ENCODE results near the gene CKAP5. TPM values are rescaled to one million over a fixed set of nuclear protein-coding genes. Genes with fewer than 3 reads are reported as not detected.

The CKAP5 gene
- total RNA-seq, 1 experiment from 2014 or later: 166 TPM

DNA sequence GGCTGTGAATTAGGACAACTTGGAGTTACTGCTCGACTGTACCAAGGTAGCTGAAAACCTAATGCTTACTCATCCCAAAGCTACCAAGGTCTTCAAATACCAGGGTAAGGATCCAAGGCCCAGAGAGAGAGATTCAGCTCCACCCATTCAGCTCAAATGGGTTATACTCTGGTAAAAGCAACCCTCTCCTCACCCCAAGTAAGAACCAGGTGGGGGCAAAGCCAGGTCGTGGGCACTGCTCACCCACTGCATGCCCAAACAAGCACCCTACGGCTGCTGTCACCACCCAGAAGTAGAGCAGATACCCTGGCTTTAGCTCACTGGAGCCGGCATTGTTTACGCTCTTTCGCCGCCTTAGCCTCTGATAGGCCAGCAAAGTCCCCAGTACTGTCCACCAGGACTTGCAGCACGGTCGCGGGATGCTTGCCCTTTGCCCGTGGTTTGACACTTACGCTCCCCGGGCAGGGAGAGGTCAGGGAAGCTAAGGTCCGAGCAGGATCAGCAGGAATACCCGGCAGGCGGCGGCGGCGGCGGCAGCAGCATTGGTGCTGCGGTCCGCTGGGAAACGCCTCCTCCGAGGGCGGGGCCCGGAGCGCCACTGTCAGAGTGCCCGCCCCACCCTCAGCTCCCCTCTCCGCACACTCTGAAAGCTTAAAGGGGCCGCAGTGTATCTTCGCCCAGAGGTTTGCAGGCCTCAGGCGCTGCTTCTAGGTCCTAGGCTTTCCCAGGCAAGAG lies 19.6 kb downstream of the CKAP5 start:
- TF ChIP-seq FOSL1 (IDR thresholded peaks at IDR 0.05; ENCODE audit: low read depth): no peak
- 0 out of 2 replicates have a peak, but pooled peaks have one; percentile 2 for TF ChIP-seq RAD21 (IDR thresholded peaks at IDR 0.05; ENCODE audit: low read depth)
- TF ChIP-seq, protein P1, sequence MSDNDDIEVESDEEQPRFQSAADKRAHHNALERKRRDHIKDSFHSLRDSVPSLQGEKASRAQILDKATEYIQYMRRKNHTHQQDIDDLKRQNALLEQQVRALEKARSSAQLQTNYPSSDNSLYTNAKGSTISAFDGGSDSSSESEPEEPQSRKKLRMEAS (IDR thresholded peaks at IDR 0.05): peak; percentile 45; the same call in 1 of the 2 replicates
- TF ChIP-seq SP1 (IDR thresholded peaks at IDR 0.05; ENCODE audit: low read depth): peak; percentile 34; the same call in 1 of the 2 replicates
- TF ChIP-seq YY1 (IDR thresholded peaks at IDR 0.05; ENCODE audit: extremely low read depth, insufficient replicate concordance, low read depth, low read length): no peak
- TF ChIP-seq SIN3A (IDR thresholded peaks at IDR 0.05; ENCODE audit: low read depth): no peak
- TF ChIP-seq, protein P2, sequence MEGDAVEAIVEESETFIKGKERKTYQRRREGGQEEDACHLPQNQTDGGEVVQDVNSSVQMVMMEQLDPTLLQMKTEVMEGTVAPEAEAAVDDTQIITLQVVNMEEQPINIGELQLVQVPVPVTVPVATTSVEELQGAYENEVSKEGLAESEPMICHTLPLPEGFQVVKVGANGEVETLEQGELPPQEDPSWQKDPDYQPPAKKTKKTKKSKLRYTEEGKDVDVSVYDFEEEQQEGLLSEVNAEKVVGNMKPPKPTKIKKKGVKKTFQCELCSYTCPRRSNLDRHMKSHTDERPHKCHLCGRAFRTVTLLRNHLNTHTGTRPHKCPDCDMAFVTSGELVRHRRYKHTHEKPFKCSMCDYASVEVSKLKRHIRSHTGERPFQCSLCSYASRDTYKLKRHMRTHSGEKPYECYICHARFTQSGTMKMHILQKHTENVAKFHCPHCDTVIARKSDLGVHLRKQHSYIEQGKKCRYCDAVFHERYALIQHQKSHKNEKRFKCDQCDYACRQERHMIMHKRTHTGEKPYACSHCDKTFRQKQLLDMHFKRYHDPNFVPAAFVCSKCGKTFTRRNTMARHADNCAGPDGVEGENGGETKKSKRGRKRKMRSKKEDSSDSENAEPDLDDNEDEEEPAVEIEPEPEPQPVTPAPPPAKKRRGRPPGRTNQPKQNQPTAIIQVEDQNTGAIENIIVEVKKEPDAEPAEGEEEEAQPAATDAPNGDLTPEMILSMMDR (IDR thresholded peaks at IDR 0.05 in 2 of 3, conservative IDR thresholded peaks at IDR 0.05 in 1 of 3; ENCODE audit: borderline replicate concordance in 1 of 3, insufficient read depth in 1 of 3, low read depth in 2 of 3, low read length in 2 of 3): no peak
- TF ChIP-seq, protein P3, sequence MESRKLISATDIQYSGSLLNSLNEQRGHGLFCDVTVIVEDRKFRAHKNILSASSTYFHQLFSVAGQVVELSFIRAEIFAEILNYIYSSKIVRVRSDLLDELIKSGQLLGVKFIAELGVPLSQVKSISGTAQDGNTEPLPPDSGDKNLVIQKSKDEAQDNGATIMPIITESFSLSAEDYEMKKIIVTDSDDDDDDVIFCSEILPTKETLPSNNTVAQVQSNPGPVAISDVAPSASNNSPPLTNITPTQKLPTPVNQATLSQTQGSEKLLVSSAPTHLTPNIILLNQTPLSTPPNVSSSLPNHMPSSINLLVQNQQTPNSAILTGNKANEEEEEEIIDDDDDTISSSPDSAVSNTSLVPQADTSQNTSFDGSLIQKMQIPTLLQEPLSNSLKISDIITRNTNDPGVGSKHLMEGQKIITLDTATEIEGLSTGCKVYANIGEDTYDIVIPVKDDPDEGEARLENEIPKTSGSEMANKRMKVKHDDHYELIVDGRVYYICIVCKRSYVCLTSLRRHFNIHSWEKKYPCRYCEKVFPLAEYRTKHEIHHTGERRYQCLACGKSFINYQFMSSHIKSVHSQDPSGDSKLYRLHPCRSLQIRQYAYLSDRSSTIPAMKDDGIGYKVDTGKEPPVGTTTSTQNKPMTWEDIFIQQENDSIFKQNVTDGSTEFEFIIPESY (IDR thresholded peaks at IDR 0.05; ENCODE audit: extremely low read depth, insufficient replicate concordance, low read length): no peak
- TF ChIP-seq, protein P4, sequence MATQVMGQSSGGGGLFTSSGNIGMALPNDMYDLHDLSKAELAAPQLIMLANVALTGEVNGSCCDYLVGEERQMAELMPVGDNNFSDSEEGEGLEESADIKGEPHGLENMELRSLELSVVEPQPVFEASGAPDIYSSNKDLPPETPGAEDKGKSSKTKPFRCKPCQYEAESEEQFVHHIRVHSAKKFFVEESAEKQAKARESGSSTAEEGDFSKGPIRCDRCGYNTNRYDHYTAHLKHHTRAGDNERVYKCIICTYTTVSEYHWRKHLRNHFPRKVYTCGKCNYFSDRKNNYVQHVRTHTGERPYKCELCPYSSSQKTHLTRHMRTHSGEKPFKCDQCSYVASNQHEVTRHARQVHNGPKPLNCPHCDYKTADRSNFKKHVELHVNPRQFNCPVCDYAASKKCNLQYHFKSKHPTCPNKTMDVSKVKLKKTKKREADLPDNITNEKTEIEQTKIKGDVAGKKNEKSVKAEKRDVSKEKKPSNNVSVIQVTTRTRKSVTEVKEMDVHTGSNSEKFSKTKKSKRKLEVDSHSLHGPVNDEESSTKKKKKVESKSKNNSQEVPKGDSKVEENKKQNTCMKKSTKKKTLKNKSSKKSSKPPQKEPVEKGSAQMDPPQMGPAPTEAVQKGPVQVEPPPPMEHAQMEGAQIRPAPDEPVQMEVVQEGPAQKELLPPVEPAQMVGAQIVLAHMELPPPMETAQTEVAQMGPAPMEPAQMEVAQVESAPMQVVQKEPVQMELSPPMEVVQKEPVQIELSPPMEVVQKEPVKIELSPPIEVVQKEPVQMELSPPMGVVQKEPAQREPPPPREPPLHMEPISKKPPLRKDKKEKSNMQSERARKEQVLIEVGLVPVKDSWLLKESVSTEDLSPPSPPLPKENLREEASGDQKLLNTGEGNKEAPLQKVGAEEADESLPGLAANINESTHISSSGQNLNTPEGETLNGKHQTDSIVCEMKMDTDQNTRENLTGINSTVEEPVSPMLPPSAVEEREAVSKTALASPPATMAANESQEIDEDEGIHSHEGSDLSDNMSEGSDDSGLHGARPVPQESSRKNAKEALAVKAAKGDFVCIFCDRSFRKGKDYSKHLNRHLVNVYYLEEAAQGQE (IDR thresholded peaks at IDR 0.05; ENCODE audit: low read depth): no peak
- TF ChIP-seq ZFX (IDR thresholded peaks at IDR 0.05): no peak
- TF ChIP-seq TCF7L2 (IDR thresholded peaks at IDR 0.05; ENCODE audit: borderline replicate concordance, extremely low read depth, insufficient read depth, insufficient read length): no peak
- TF ChIP-seq SRF (IDR thresholded peaks at IDR 0.05; ENCODE audit: low read depth): no peak
- no peak for TF ChIP-seq CEBPB (IDR thresholded peaks at IDR 0.05; ENCODE audit: low read depth)
- no peaks in the 10 kb centered on the region for H3K27me3 ChIP-seq (ENCODE audit: insufficient read depth, low read length)
- H2AFZ ChIP-seq (ENCODE audit: low read depth, low read length, poor library complexity, severe bottlenecking): no peak overlapping the region
- peak overlapping the region; percentile 77 for H3K4me2 ChIP-seq (ENCODE audit: low read length)
- H3K4me3 ChIP-seq (replicated peaks in 1 of 2; ENCODE audit: low read depth in 1 of 2, low read length in 2 of 2): peak overlapping the region; percentile 31 to 39
- ChIA-PET RAD21 (ENCODE audit: low non-redundant PET in 1 of 2, low total read pairs in 2 of 2, uncharacterized antibody in 2 of 2, unreplicated experiment in 2 of 2) (no interaction called here), POLR2A (interaction anchor here (0.8 to 1.1 kb wide), 2 partner anchors 9 to 43 kb away, joined by 3 read pairs; no protein-coding TSS in a partner anchor), CTCF (no interaction called here)
- peak overlapping the region; percentile 32; the same call in 1 of the 2 replicates for H3K9ac ChIP-seq (ENCODE audit: low read length)
- BruUV-seq (replicated peaks): TSS peak; percentile 13
- H3K36me3 ChIP-seq (ENCODE audit: control insufficient read depth in 1 of 2, insufficient read depth in 2 of 2, low read length in 2 of 2): no peaks in the 10 kb centered on the region
- DNase-seq (ENCODE audit: low read depth, low spot score): peak; percentile 33
- H4K20me1 ChIP-seq (ENCODE audit: insufficient read depth): peaks cover 22% of the 10 kb centered on the region; the same call in 1 of the 2 replicates
- H3K79me2 ChIP-seq (ENCODE audit: insufficient read depth, low read length): peaks cover 100% of the 10 kb centered on the region
- ATAC-seq: peak; percentile 100
- H3K9me3 ChIP-seq (ENCODE audit: control insufficient read depth in 1 of 2, insufficient read depth in 1 of 2, low read depth in 1 of 2, low read length in 2 of 2): no peaks in the 10 kb centered on the region
- intact Hi-C loops (cut with micrococcal nuclease): no loop called here
- H3K9me2 ChIP-seq (ENCODE audit: insufficient read depth): no peaks in the 10 kb centered on the region
- H3K4me1 ChIP-seq (ENCODE audit: control insufficient read depth in 1 of 2, insufficient read depth in 2 of 2, low read length in 2 of 2): peaks cover 18 to 33% of the 10 kb centered on the region in 2 experiments
- H3K27ac ChIP-seq (ENCODE audit: low read depth, low read length): peak overlapping the region; percentile 8; the same call in 1 of the 2 replicates
